A673 (cell line): ENCODE measurements around the gene DNAI7.

Source experiments
- CTCF ChIP-seq: fragments of 300-800, 200-600 bp; sonication (generic); conservative IDR thresholded peaks from 2 replicates; pipeline ENCODE4 v1.5.1; 2017; ENCODE audit warnings: low read depth, mild to moderate bottlenecking, antibody characterized with exemption, low read length, moderate library complexity, mixed read lengths
- EZH2 ChIP-seq: fragments of 200-600 bp; sonication (generic); IDR thresholded peaks from 2 replicates; pipeline ENCODE4 v1.6.1; 2017; ENCODE audit warnings: borderline replicate concordance, low read depth, mild to moderate bottlenecking, mixed read lengths, antibody characterized with exemption, low read length; ENCODE audit not compliant: poor library complexity, severe bottlenecking

- TF ChIP-seq CTCF = peak; percentile 80
- TF ChIP-seq EZH2 = no peak
Measured at GRCh38 chr12:25155022-25155576, 39.9 kb downstream of the DNAI7 start.
